PC-9 (cell line): ENCODE data around the gene SLC2A9. TPM values are rescaled to one million over a fixed set of nuclear protein-coding genes. Genes with fewer than 3 reads are reported as not detected.

Source experiments
- BruUV-seq: library from RNA; stranded (reverse); fragments of 400-500 nt; replicated peaks from 2 replicates; lab custom pipeline; 2021; lab: Mats Ljungman, UMichigan
- CTCF ChIA-PET: fragments of 300-600 bp; sonication (Branson Sonifier 250); formaldehyde crosslinking; loops from one replicate; lab custom pipeline; 2022; ENCODE audit warnings: antibody characterized with exemption; lab: Charles Lee
- POLR2A ChIA-PET: fragments of 300-600 bp; sonication (Branson Sonifier 250); formaldehyde crosslinking; loops from one replicate; lab custom pipeline; 2022; ENCODE audit warnings: antibody characterized with exemption; ENCODE audit not compliant: unreplicated experiment; lab: Charles Lee
- DNase-seq, 2 experiments: peaks; one replicate each; pipeline versions ENCODE4 v3.0.0 to v3.0.0-alpha.2; 2015 to 2022; ENCODE audit warnings: mixed read lengths in 1 of 2
- H2AFZ ChIP-seq: fragments of 200-600 bp; sonication (generic); 2 replicates; pipeline ENCODE4 v1.8.1; 2017; ENCODE audit warnings: antibody characterized with exemption
- H3F3A ChIP-seq: fragments of 200-600 bp; sonication (generic); 2 replicates; pipeline ENCODE4 v1.8.1; 2017; ENCODE audit warnings: antibody characterized with exemption, mild to moderate bottlenecking, low read depth; ENCODE audit not compliant: insufficient read depth
- H3K27ac ChIP-seq: fragments of 200-600 bp; sonication (generic); 2 replicates; pipeline ENCODE4 v1.6.1; 2016; ENCODE audit warnings: mixed run types
- H3K27me3 ChIP-seq: fragments of 200-600 bp; sonication (generic); 2 replicates; pipeline ENCODE4 v1.6.1; 2016; ENCODE audit warnings: low read depth, mixed run types; ENCODE audit not compliant: insufficient read depth
- H3K36me3 ChIP-seq: fragments of 200-600 bp; sonication (generic); 2 replicates; pipeline ENCODE4 v1.6.1; 2016; ENCODE audit warnings: low read depth, mixed run types
- H3K4me1 ChIP-seq: fragments of 200-600 bp; sonication (generic); replicated peaks from 2 replicates; pipeline ENCODE4 v1.6.1; 2016; ENCODE audit warnings: mixed run types; ENCODE audit not compliant: insufficient read depth
- H3K4me2 ChIP-seq: fragments of 200-600 bp; sonication (generic); 2 replicates; pipeline ENCODE4 v1.6.1; 2017; ENCODE audit warnings: mixed run types
- H3K4me3 ChIP-seq: fragments of 200-600 bp; sonication (generic); 2 replicates; pipeline ENCODE4 v1.6.1; 2016; ENCODE audit warnings: mixed run types
- H3K79me2 ChIP-seq: fragments of 200-600 bp; sonication (generic); 2 replicates; pipeline ENCODE4 v1.6.1; 2017; ENCODE audit warnings: low read depth, mixed run types
- H3K9me2 ChIP-seq: fragments of 200-600 bp; sonication (generic); 2 replicates; pipeline ENCODE4 v1.8.1; 2017; ENCODE audit warnings: mild to moderate bottlenecking; ENCODE audit not compliant: insufficient read depth
- H3K9me3 ChIP-seq: fragments of 200-600 bp; sonication (generic); 2 replicates; pipeline ENCODE4 v1.8.1; 2016; ENCODE audit warnings: low read depth; ENCODE audit not compliant: insufficient read depth
- H4K20me1 ChIP-seq: fragments of 200-600 bp; sonication (generic); 2 replicates; pipeline ENCODE4 v1.8.1; 2017; ENCODE audit not compliant: insufficient read depth
- CTCF ChIP-seq: fragments of 200-600 bp; sonication (generic); conservative IDR thresholded peaks from 2 replicates; pipeline ENCODE4 v1.6.1; 2017; ENCODE audit warnings: mixed run types, antibody characterized with exemption, mild to moderate bottlenecking, moderate library complexity
- EZH2 ChIP-seq: fragments of 200-600 bp; sonication (generic); IDR thresholded peaks from 2 replicates; pipeline ENCODE4 v1.8.0; 2017; ENCODE audit warnings: antibody characterized with exemption, low read depth
- intact Hi-C: fragments of 100-400 bp; cut with micrococcal nuclease; formaldehyde crosslinking; loops from one replicate; pipeline ENCODE4 v1.10.0; 2022; ENCODE audit not compliant: unreplicated experiment
- total RNA-seq: library from RNA; stranded (reverse); gene quantifications from 2 replicates; pipeline ENCODE4 v1.2.3, GENCODE V29; 2021

The SLC2A9 gene
- total RNA-seq, 1 experiment from 2014 or later = 0.28 TPM

DNA sequence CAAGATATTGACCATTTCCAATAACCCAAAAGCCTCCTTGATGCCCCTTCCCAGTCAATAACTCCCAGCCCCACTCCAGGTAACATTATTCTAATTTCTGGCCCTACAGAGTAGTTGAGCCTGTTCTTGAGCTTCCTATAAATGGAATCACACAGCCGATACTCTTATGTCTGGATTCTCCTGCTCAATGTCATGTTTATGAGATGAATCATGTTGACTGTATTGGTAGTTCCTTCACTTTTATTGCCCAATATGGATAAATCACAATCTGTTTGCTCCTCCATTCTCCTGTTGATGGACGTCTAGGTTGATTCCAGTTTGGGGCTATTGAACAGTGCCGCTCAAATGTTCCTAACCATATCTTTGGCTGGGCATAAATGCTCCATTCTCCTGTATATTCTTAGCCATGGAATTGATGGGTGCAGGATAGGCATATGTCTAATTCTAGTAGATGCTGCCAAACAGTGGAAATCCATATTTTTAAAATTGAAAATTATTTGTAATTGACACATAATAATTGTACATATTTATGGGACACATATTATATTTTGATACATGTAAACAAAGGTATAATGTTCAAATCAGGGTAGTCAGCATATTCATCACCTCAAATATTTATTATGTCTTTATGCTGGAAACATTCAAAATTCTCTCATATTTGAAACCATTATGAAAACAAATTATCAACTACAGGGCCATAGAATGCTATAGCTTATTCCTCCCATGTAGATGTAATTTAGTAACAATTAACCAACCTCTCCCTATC, 40.5 kb upstream of the SLC2A9 start:
- H3K36me3 ChIP-seq = no peaks in the 10 kb centered on the region
- no peaks in the 10 kb centered on the region for H3K79me2 ChIP-seq
- CTCF ChIA-PET = no interaction called here
- H3K4me2 ChIP-seq = no peak overlapping the region
- POLR2A ChIA-PET = no interaction called here
- TF ChIP-seq EZH2 (no peak), CTCF (no peak)
- H3K4me1 ChIP-seq = no peaks in the 10 kb centered on the region
- no peaks in the 10 kb centered on the region for H3F3A ChIP-seq
- no peak overlapping the region for H2AFZ ChIP-seq
- BruUV-seq = no TSS peak
- H3K4me3 ChIP-seq = no peak overlapping the region
- peak in 1 of 2 experiments; percentile 50 for DNase-seq
- no peaks in the 10 kb centered on the region for H3K27me3 ChIP-seq
- no peaks in the 10 kb centered on the region for H3K9me2 ChIP-seq
- H3K9me3 ChIP-seq = no peaks in the 10 kb centered on the region
- no peaks in the 10 kb centered on the region for H4K20me1 ChIP-seq
- intact Hi-C loops = loop anchor here (5.0 kb wide), 1 partner anchor 360 kb away; no protein-coding TSS in a partner anchor
- no peak overlapping the region for H3K27ac ChIP-seq

DNA sequence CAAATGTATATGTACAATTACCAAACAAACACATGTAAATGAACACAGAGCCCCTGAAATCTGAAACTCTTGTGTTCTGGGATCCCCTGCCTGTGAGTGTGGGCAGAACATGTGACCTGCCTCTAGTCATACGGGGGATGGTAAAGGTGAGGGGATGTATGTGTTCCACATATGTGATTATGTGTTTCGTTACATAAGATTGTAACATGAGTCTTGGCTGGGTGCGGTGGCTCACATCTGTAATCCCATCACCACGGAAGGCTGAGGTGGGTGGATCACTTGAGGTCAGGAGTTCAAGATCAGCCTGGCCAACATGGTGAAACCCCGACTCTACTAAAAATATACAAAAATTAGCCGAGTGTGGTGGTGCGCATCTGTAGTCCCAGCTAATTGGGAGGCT, 37.1 kb upstream of the SLC2A9 start:
- Histone ChIP-seq H2AFZ (no peak overlapping the region), H3K27ac (no peak overlapping the region), H3K9me3 (no peaks in the 10 kb centered on the region), H4K20me1 (no peaks in the 10 kb centered on the region), H3K9me2 (no peaks in the 10 kb centered on the region), H3K36me3 (no peaks in the 10 kb centered on the region), H3K4me3 (no peak overlapping the region), H3K79me2 (no peaks in the 10 kb centered on the region), H3K4me2 (no peak overlapping the region), H3F3A (no peaks in the 10 kb centered on the region), H3K27me3 (no peaks in the 10 kb centered on the region), H3K4me1 (no peaks in the 10 kb centered on the region)
- intact Hi-C loops = no loop called here
- CTCF ChIA-PET = no interaction called here
- TF ChIP-seq CTCF (no peak), EZH2 (no peak)
- BruUV-seq = no TSS peak
- DNase-seq = no peak
- POLR2A ChIA-PET = no interaction called here

DNA sequence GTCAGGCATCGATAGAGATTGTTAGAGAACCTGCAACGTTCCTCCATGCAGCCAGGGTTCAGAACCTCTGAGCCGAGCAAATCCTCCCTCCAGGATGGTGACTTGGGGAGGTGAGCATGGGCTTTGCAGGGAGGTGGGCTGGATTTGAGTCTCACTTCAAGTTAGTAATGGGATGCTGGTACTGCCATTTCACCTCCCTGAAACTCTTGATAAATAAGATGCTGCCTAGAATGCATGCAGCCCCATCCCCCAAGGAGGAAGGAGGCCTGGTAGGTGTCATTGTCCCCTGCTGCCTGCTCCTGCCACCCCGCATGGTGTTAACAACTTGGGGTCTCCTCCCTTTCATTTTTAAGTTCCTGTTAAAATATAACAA, 35.7 kb upstream of the SLC2A9 start:
- no peak for TF ChIP-seq CTCF
- no peak for TF ChIP-seq EZH2
- Histone ChIP-seq H4K20me1 (no peaks in the 10 kb centered on the region), H3K27ac (no peak overlapping the region), H3F3A (no peaks in the 10 kb centered on the region), H3K9me2 (no peaks in the 10 kb centered on the region), H3K36me3 (no peaks in the 10 kb centered on the region), H2AFZ (no peak overlapping the region), H3K4me1 (no peaks in the 10 kb centered on the region), H3K27me3 (no peaks in the 10 kb centered on the region), H3K9me3 (no peaks in the 10 kb centered on the region), H3K4me3 (no peak overlapping the region), H3K79me2 (no peaks in the 10 kb centered on the region), H3K4me2 (no peak overlapping the region)
- ChIA-PET POLR2A (no interaction called here), CTCF (interaction anchor here (0.7 kb wide), 1 partner anchor 300 kb away, joined by 3 read pairs; no protein-coding TSS in a partner anchor)
- intact Hi-C loops = no loop called here
- no TSS peak for BruUV-seq
- no peak for DNase-seq
